H1 (cell line): ENCODE data around the gene KANSL1. TPM values are rescaled to one million over a fixed set of nuclear protein-coding genes. Genes with fewer than 3 reads are reported as not detected.

Experiments
- CTCF ChIA-PET: fragments of 300-600 bp; sonication (Branson Sonifier 250); formaldehyde crosslinking; loops from one replicate; lab custom pipeline; 2021; ENCODE audit not compliant: partially characterized antibody; lab: Charles Lee
- POLR2A ChIA-PET: fragments of 300-600 bp; sonication (Branson Sonifier 250); formaldehyde crosslinking; loops from one replicate; lab custom pipeline; 2021; ENCODE audit warnings: inconsistent platforms; ENCODE audit not compliant: partially characterized antibody; lab: Charles Lee
- DNase-seq, 2 experiments: peaks; one replicate each; pipeline versions ENCODE4 v3.0.0 to v3.0.0-alpha.2; 2010 to 2022; ENCODE audit warnings: low spot score in 2 of 2, low read depth in 1 of 2, mixed read lengths in 1 of 2
- FAIRE-seq: peaks from 2 replicates; lab custom pipeline; 2011; peaks lifted over from hg19 to GRCh38; lab: Jason Lieb, UNC
- H2AFZ ChIP-seq: 2 replicates; pipeline ENCODE4 v1.8.1; 2012; ENCODE audit warnings: low read length, inconsistent platforms
- H2AK5ac ChIP-seq: 2 replicates; pipeline ENCODE4 v1.6.1; 2013; ENCODE audit warnings: low read depth, low read length
- H2BK120ac ChIP-seq: replicated peaks from 2 replicates; pipeline ENCODE3; 2013; ENCODE audit warnings: low read depth, low read length, inconsistent platforms
- H2BK12ac ChIP-seq: 2 replicates; pipeline ENCODE4 v1.6.1; 2013; ENCODE audit warnings: low read depth, low read length
- H2BK15ac ChIP-seq: 2 replicates; pipeline ENCODE4 v1.6.1; 2013; ENCODE audit warnings: low read length
- H2BK20ac ChIP-seq: 2 replicates; pipeline ENCODE4 v1.6.1; 2013; ENCODE audit warnings: low read length
- H2BK5ac ChIP-seq: 2 replicates; pipeline ENCODE4 v1.6.1; 2013; ENCODE audit warnings: low read depth, low read length
- H3K14ac ChIP-seq: 2 replicates; pipeline ENCODE4 v1.6.1; 2013; ENCODE audit warnings: inconsistent platforms; ENCODE audit not compliant: insufficient read length
- H3K18ac ChIP-seq: 2 replicates; pipeline ENCODE4 v1.6.1; 2013; ENCODE audit warnings: low read length; ENCODE audit errors: extremely low read depth
- H3K23ac ChIP-seq: 2 replicates; pipeline ENCODE4 v1.6.1; 2013; ENCODE audit warnings: inconsistent platforms; ENCODE audit not compliant: insufficient read length
- H3K23me2 ChIP-seq: 2 replicates; pipeline ENCODE4 v1.6.1; 2013; ENCODE audit warnings: low read depth, low read length
- H3K27ac ChIP-seq: 2 replicates; pipeline ENCODE4 v1.6.1; 2011; ENCODE audit warnings: low read depth, low read length, inconsistent platforms
- H3K27me3 ChIP-seq, 4 experiments: replicated peaks in 1 of 4; 1 replicate in 1 of 4; 2 replicates in 3 of 4; pipeline versions ENCODE4 v1.6.1 to v1.8.1; 2011 to 2013; ENCODE audit warnings: low read length in 3 of 4, mild to moderate bottlenecking in 3 of 4, inconsistent platforms in 2 of 4, mixed read lengths in 2 of 4, moderate library complexity in 1 of 4; ENCODE audit not compliant: control insufficient read depth in 3 of 4, insufficient read depth in 3 of 4; ENCODE audit errors: extremely low read depth in 1 of 4
- H3K36me3 ChIP-seq, 4 experiments: 2 replicates each; pipeline versions ENCODE4 v1.6.1 to v1.8.1; 2011 to 2013; ENCODE audit warnings: mild to moderate bottlenecking in 4 of 4, low read length in 3 of 4, moderate library complexity in 2 of 4, control low read depth in 1 of 4, inconsistent platforms in 1 of 4; ENCODE audit not compliant: insufficient read depth in 4 of 4, control insufficient read depth in 2 of 4
- H3K4ac ChIP-seq: replicated peaks from 2 replicates; pipeline ENCODE3; 2013; ENCODE audit warnings: low read length, low read depth, mixed read lengths, inconsistent platforms; ENCODE audit not compliant: insufficient read length
- H3K4me1 ChIP-seq, 4 experiments: replicated peaks in 1 of 4; 1 replicate in 1 of 4; 2 replicates in 3 of 4; pipeline versions ENCODE4 v1.6.1 to v1.8.1; 2011 to 2013; ENCODE audit warnings: low read length in 3 of 4, inconsistent platforms in 2 of 4, mixed read lengths in 1 of 4; ENCODE audit not compliant: insufficient read depth in 4 of 4, control insufficient read depth in 3 of 4
- H3K4me2 ChIP-seq, 2 experiments: 2 replicates each; pipeline versions ENCODE4 v1.6.1 to v1.8.1; 2011 to 2013; ENCODE audit warnings: low read depth in 2 of 2, low read length in 2 of 2, control low read depth in 1 of 2, inconsistent platforms in 1 of 2, mild to moderate bottlenecking in 1 of 2; ENCODE audit not compliant: insufficient read depth in 1 of 2
- H3K4me3 ChIP-seq, 4 experiments: fragments of 200-600, 300-600 bp in 1 of 4; sonication (generic), shearing (Covaris generic), sonication (Bioruptor Twin) in 1 of 4; 2 replicates each; pipeline versions ENCODE4 v1.5.1 to v1.8.1; 2011 to 2016; ENCODE audit warnings: low read length in 4 of 4, low read depth in 3 of 4, control low read depth in 2 of 4, inconsistent platforms in 2 of 4, mild to moderate bottlenecking in 2 of 4, mixed read lengths in 1 of 4, moderate library complexity in 1 of 4; ENCODE audit not compliant: insufficient read depth in 2 of 4; ENCODE audit errors: extremely low read depth in 1 of 4
- H3K56ac ChIP-seq: replicated peaks from 2 replicates; pipeline ENCODE3; 2013; ENCODE audit warnings: low read depth, mild to moderate bottlenecking, mixed read lengths, low read length, inconsistent platforms; ENCODE audit not compliant: insufficient read length
- H3K79me1 ChIP-seq: 2 replicates; pipeline ENCODE4 v1.6.1; 2013; ENCODE audit warnings: low read depth, low read length, control low read depth
- H3K79me2 ChIP-seq, 2 experiments: 2 replicates each; pipeline versions ENCODE4 v1.6.1 to v1.8.1; 2012 to 2013; ENCODE audit warnings: low read length in 2 of 2, mild to moderate bottlenecking in 2 of 2, inconsistent platforms in 1 of 2; ENCODE audit not compliant: insufficient read depth in 2 of 2, control insufficient read depth in 1 of 2
- H3K9ac ChIP-seq, 4 experiments: replicated peaks in 1 of 4; 1 replicate in 1 of 4; 2 replicates in 3 of 4; pipeline versions ENCODE4 v1.6.1 to v1.8.1; 2011 to 2013; ENCODE audit warnings: low read depth in 3 of 4, low read length in 3 of 4, control low read depth in 2 of 4, mild to moderate bottlenecking in 2 of 4, moderate library complexity in 2 of 4, inconsistent platforms in 1 of 4; ENCODE audit errors: extremely low read depth in 1 of 4
- H3K9me3 ChIP-seq, 2 experiments: 2 replicates each; pipeline versions ENCODE4 v1.6.1 to v1.8.1; 2012 to 2013; ENCODE audit warnings: mild to moderate bottlenecking in 2 of 2, moderate library complexity in 2 of 2, control low read depth in 1 of 2, inconsistent platforms in 1 of 2, low read depth in 1 of 2, low read length in 1 of 2, mixed read lengths in 1 of 2; ENCODE audit not compliant: insufficient read depth in 2 of 2
- H4K20me1 ChIP-seq, 2 experiments: replicated peaks in 1 of 2; 2 replicates each; pipeline versions ENCODE3 to v1.8.1; 2011 to 2013; ENCODE audit warnings: inconsistent platforms in 2 of 2, low read length in 2 of 2, mild to moderate bottlenecking in 1 of 2; ENCODE audit not compliant: insufficient read depth in 2 of 2, control insufficient read depth in 1 of 2
- H4K5ac ChIP-seq: 2 replicates; pipeline ENCODE4 v1.6.1; 2013; ENCODE audit warnings: low read length, low read depth, mixed read lengths, inconsistent platforms; ENCODE audit not compliant: insufficient read length
- H4K8ac ChIP-seq: 2 replicates; pipeline ENCODE4 v1.8.0; 2013; ENCODE audit warnings: mild to moderate bottlenecking, moderate library complexity, low read length, inconsistent platforms; ENCODE audit not compliant: insufficient read depth; ENCODE audit errors: extremely low read depth
- H4K91ac ChIP-seq: replicated peaks from 2 replicates; pipeline ENCODE3; 2013; ENCODE audit warnings: low read length, mixed read lengths, inconsistent platforms; ENCODE audit not compliant: insufficient read length
- JUN ChIP-seq: IDR thresholded peaks from 2 replicates; pipeline ENCODE4 v1.6.1; 2011; ENCODE audit warnings: low read depth, mild to moderate bottlenecking, improper control_type of control experiment, low read length
- WGBS, 2 experiments: shearing (Covaris generic) in 1 of 2; methylation state at CpG; one replicate each; pipeline versions ENCODE4 v1.1.6 to v1.1.7; 2013 to 2015; ENCODE audit warnings: low lambda C conversion rate in 2 of 2, mixed read lengths in 2 of 2, inconsistent platforms in 1 of 2, low coverage in 1 of 2, missing lambda C conversion rate in 1 of 2; ENCODE audit not compliant: insufficient replicate concordance in 2 of 2, insufficient coverage in 1 of 2, insufficient read length in 1 of 2; ENCODE audit errors: extremely low coverage in 1 of 2, missing lambda C conversion rate in 1 of 2; 5-methylcytosine and 5-hydroxymethylcytosine counted together
- polyA plus RNA-seq, 7 experiments: library from polyadenylated mRNA; depleted of rRNA in 3 of 7; stranded (reverse) in 5 of 7; unstranded in 2 of 7; fragments of >200 nt in 5 of 7; fragments of 200-250 nt in 2 of 7; gene quantifications; 1 replicate in 5 of 7; 2 replicates in 1 of 7; 4 replicates in 1 of 7; pipeline versions ENCODE4 v1.2.1 to v1.2.3, GENCODE V29; 2011 to 2013; ENCODE audit warnings: missing spikeins in 2 of 7, mixed read lengths in 2 of 7
- total RNA-seq: library from RNA; stranded (reverse); fragmentation: NEBNext Ultra II Directional; extraction: Animal tissue kit (Norgen Biotek cat#: 25700); gene quantifications from 2 replicates; pipeline ENCODE4 v1.2.1, GENCODE V29; 2021
- TF ChIP-seq, protein P1 (sequence below): IDR thresholded peaks from 2 replicates; pipeline ENCODE4 v1.6.1; 2012; ENCODE audit warnings: low read length, inconsistent platforms
- TF ChIP-seq, protein P2 (sequence below): IDR thresholded peaks from 2 replicates; pipeline ENCODE4 v1.6.1; 2012; ENCODE audit warnings: inconsistent platforms

The KANSL1 gene
- total and polyA plus RNA-seq, 2 of the 8 experiments (the other 6 are each of a cell fraction or from before 2014, with no cell fraction given), result 34.0 to 128 TPM

DNA sequence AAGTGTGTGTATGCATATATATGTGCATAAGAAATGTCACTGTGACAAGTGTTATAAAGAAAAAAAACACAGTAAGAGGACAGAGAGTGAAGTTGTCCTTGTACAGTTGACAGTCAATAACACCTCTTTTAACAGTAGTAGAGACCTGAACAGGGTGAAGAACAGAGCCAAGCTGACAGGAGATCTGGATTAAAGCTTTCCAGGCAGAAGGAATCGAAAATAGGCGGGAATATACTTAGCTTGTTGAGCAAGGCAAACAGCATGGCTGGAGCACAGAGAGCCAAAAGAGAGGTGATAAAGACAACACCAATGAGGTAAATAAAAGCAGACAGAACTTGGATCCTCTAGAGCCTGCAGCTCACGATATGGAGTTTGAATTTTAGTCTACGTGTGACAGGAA lies 64.8 kb downstream of the KANSL1 start:
- WGBS, 2 experiments, result 83% methylated on average over 4 of the region's 4 CpGs; no CpG with 5 or more reads in 1 of the 2 experiments
- CTCF ChIA-PET, result no interaction called here
- POLR2A ChIA-PET, result interaction anchor here (1.0 to 1.3 kb wide), 3 partner anchors 17 to 65 kb away, joined by 3 to 4 read pairs (median 3); partner anchors contain the start of gene KANSL1

More for the DNA sequence above, 64.8 kb downstream of the KANSL1 start:
- no peak overlapping the region for H3K14ac ChIP-seq
- H3K79me2 ChIP-seq, result peaks cover 69 to 99% of the 10 kb centered on the region in 2 experiments
- H3K27me3 ChIP-seq, result no peaks in the 10 kb centered on the region
- H4K20me1 ChIP-seq, result peaks cover 53 to 77% of the 10 kb centered on the region in 2 experiments
- no peak overlapping the region for H4K8ac ChIP-seq
- no peak overlapping the region for H2AK5ac ChIP-seq
- no peak overlapping the region for H3K9ac ChIP-seq
- FAIRE-seq (no peak), DNase-seq (no peak)
- no peak overlapping the region for H3K27ac ChIP-seq
- no peaks in the 10 kb centered on the region for H3K9me3 ChIP-seq
- peaks cover 8% of the 10 kb centered on the region; the same call in 1 of the 2 replicates for H3K79me1 ChIP-seq
- H3K56ac ChIP-seq, result no peak overlapping the region
- peaks cover 0 to 3% (median 0%) of the 10 kb centered on the region in 4 experiments; a peak in 1 of 8 replicates for H3K36me3 ChIP-seq
- H3K4me1 ChIP-seq, result peaks cover 0 to 16% (median 11%) of the 10 kb centered on the region in 4 experiments; a peak in 6 of 7 replicates
- TF ChIP-seq, protein P1, sequence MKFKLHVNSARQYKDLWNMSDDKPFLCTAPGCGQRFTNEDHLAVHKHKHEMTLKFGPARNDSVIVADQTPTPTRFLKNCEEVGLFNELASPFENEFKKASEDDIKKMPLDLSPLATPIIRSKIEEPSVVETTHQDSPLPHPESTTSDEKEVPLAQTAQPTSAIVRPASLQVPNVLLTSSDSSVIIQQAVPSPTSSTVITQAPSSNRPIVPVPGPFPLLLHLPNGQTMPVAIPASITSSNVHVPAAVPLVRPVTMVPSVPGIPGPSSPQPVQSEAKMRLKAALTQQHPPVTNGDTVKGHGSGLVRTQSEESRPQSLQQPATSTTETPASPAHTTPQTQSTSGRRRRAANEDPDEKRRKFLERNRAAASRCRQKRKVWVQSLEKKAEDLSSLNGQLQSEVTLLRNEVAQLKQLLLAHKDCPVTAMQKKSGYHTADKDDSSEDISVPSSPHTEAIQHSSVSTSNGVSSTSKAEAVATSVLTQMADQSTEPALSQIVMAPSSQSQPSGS, result no peak
- TF ChIP-seq JUN, result no peak
- TF ChIP-seq, protein P2, sequence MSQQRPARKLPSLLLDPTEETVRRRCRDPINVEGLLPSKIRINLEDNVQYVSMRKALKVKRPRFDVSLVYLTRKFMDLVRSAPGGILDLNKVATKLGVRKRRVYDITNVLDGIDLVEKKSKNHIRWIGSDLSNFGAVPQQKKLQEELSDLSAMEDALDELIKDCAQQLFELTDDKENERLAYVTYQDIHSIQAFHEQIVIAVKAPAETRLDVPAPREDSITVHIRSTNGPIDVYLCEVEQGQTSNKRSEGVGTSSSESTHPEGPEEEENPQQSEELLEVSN, result peak; percentile 65; the same call in 1 of the 2 replicates
- no peak overlapping the region for H2BK5ac ChIP-seq
- no peak overlapping the region for H4K5ac ChIP-seq
- H2BK120ac ChIP-seq, result no peak overlapping the region
- no peak overlapping the region for H2BK12ac ChIP-seq
- no peak overlapping the region for H3K4ac ChIP-seq
- no peak overlapping the region for H4K91ac ChIP-seq
- no peak overlapping the region for H2BK15ac ChIP-seq
- H3K23ac ChIP-seq, result no peak overlapping the region
- no peak overlapping the region; a peak in 1 of 4 replicates for H3K4me2 ChIP-seq
- H3K18ac ChIP-seq, result no peak overlapping the region
- no peaks in the 10 kb centered on the region for H3K23me2 ChIP-seq
- no peak overlapping the region for H2AFZ ChIP-seq
- H3K4me3 ChIP-seq, result no peak overlapping the region
- no peak overlapping the region for H2BK20ac ChIP-seq
